ENCODE measurements around the gene PCDHA7. TPM values are rescaled to one million over a fixed set of nuclear protein-coding genes. Genes with fewer than 3 reads are reported as not detected.
"Not testable (repeated sequence)": the region's sequence is repeated elsewhere in the genome, so short reads cannot be mapped to it uniquely, and the experiment has no call there.

Gene PCDHA7
- polyA plus RNA-seq (ENCODE audit: low read depth in 6 of 6): not detected

DNA sequence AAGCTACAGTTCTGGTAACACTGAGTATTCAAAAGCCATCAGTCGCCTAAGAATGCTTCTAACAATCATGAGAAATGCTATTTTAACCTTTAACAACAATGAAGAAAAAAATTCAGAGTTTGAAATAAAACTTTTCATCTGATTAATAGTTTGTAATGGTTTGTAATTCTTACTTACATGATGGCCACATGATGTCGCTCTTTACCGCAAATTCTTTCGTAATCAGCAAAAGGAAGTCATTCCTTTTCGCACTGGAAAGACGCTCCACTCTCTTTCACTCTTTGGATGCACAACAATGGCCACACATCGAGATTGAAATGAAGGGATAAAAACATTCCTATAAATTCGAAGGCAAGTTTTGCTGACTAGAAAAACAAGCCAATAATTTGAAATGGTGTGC is at the start of gene PCDHA7:
Gene PCDHA7, plus strand, starts transcription at position 277 of the 400 bp plus-strand sequence. Its CDS starts 115 bp downstream, at position 392.
- peaks cover 0 to 20% of the 10 kb centered on the region in 2 donors for H3K36me3 Mint-ChIP-seq
- H3K9me3 Mint-ChIP-seq: peaks cover 7 to 40% (median 26%) of the 10 kb centered on the region in 7 donors
- H3K4me3 Mint-ChIP-seq: peak within 1 kb of the TSS in 2 of 8 donors; percentile 5 to 6
- no peaks in the 10 kb centered on the region for H3K4me1 Mint-ChIP-seq
- no peak for ATAC-seq (ENCODE audit: low read depth in 2 of 2)
- no peak for DNase-seq
- peaks cover 17 to 25% (median 21%) of the 10 kb centered on the region in 3 donors for H3K27me3 Mint-ChIP-seq
- H3K27ac Mint-ChIP-seq: peak within 1 kb of the TSS in 1 of 6 donors; percentile 28

- H3K4me3 Mint-ChIP-seq: peak within 1 kb of the TSS in 1 of 8 donors; percentile 47
- peak within 1 kb of the TSS in 1 of 6 donors; percentile 5 for H3K27ac Mint-ChIP-seq
- peaks cover 10 to 37% of the 10 kb centered on the region in 2 donors for H3K36me3 Mint-ChIP-seq
- no peaks in the 10 kb centered on the region for H3K4me1 Mint-ChIP-seq
- peaks cover 10 to 37% (median 17%) of the 10 kb centered on the region in 3 donors for H3K27me3 Mint-ChIP-seq
- DNase-seq (no peak), ATAC-seq (ENCODE audit: low read depth in 2 of 2) (no peak)
- peaks cover 12 to 89% (median 62%) of the 10 kb centered on the region in 7 donors for H3K9me3 Mint-ChIP-seq
These were observed 48.0 kb upstream of the PCDHA7 start, which contains the start of gene PCDHA1 for GRCh38 chr5:140785905-140786686. PCDHA1 (plus strand) TSS chr5:140786140.

DNA sequence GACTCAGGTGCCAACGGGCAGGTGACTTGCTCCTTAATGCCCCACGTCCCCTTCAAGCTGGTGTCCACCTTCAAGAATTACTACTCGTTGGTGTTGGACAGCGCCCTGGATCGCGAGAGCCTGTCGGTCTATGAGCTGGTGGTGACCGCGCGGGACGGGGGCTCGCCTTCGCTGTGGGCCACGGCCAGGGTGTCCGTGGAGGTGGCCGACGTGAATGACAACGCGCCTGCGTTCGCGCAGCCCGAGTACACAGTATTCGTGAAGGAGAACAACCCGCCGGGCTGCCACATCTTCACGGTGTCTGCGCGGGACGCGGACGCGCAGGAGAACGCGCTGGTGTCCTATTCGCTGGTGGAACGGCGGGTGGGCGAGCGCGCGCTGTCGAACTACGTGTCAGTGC is 46.6 kb upstream of the PCDHA7 start:
- not testable (repeated sequence) for DNase-seq; ATAC-seq (ENCODE audit: low read depth in 2 of 2); H3K4me3 Mint-ChIP-seq; H3K4me1 Mint-ChIP-seq
- Mint-ChIP-seq H3K27ac (peak overlapping the region in 1 of 6 donors; percentile 47), H3K36me3 (peaks cover 5 to 31% of the 10 kb centered on the region in 2 donors), H3K27me3 (peaks cover 10 to 45% (median 24%) of the 10 kb centered on the region in 3 donors), H3K9me3 (peaks cover 6 to 91% (median 56%) of the 10 kb centered on the region in 7 donors)

DNA sequence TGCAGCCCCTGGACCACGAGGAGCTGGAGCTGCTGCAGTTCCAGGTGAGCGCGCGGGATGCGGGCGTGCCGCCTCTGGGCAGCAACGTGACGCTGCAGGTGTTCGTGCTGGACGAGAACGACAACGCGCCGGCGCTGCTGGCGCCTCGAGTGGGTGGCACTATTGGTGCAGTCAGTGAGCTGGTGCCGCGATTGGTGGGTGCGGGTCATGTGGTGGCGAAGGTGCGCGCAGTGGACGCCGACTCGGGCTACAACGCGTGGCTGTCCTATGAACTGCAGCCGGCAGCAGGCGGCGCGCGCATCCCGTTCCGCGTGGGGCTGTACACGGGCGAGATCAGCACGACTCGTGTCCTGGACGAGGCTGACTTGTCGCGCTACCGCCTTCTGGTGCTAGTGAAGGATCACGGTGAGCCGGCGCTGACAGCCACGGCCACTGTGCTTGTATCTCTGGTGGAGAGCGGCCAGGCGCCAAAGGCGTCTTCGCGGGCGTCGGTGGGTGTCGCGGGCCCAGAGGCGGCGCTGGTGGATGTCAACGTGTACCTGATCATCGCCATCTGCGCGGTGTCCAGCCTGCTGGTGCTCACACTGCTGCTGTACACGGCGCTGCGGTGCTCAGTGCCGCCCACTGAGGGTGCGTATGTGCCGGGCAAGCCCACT is 46.1 kb upstream of the PCDHA7 start:
- not testable (repeated sequence) for H3K27ac Mint-ChIP-seq; H3K4me3 Mint-ChIP-seq; ATAC-seq (ENCODE audit: low read depth in 2 of 2); DNase-seq; H3K4me1 Mint-ChIP-seq
- Mint-ChIP-seq H3K36me3 (peaks cover 9 to 31% of the 10 kb centered on the region in 2 donors), H3K27me3 (peaks cover 14 to 45% (median 29%) of the 10 kb centered on the region in 3 donors), H3K9me3 (peaks cover 8 to 91% (median 55%) of the 10 kb centered on the region in 7 donors)

DNA sequence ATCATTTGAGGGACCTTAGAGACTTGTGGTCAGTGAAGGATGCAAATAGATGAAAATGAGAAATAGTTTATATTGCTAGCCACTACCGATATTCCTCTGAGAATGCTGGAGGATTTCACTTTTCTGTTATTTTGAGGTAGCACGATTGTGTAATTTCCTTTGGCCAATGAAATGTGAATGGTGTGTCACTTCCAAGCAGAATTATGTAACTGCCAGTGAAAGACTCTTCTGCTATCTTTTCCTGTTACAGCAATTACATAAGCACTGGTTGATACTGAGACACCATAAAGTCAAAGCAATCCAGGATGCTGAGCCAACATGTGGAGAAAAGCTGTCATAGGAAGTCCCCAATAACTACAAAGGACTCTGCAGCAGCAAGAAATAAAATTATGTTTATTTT is 43.0 kb upstream of the PCDHA7 start:
- H3K27ac Mint-ChIP-seq: no peak overlapping the region
- no peak overlapping the region for H3K4me3 Mint-ChIP-seq
- DNase-seq (no peak), ATAC-seq (ENCODE audit: low read depth in 2 of 2) (no peak)
- H3K27me3 Mint-ChIP-seq: peaks cover 16 to 52% (median 20%) of the 10 kb centered on the region in 3 donors
- H3K36me3 Mint-ChIP-seq: peaks cover 11 to 16% of the 10 kb centered on the region in 2 donors
- no peaks in the 10 kb centered on the region for H3K4me1 Mint-ChIP-seq
- peaks cover 4 to 90% (median 53%) of the 10 kb centered on the region in 7 donors for H3K9me3 Mint-ChIP-seq

GRCh38 chr5:140794595-140795258 is 39.3 kb upstream of the PCDHA7 start, which contains the start of gene PCDHA2:
PCDHA2 (plus strand) TSS chr5:140794852.
- Mint-ChIP-seq H3K4me1 (no peaks in the 10 kb centered on the region), H3K27ac (peak within 1 kb of the TSS in 2 of 6 donors; percentile 38 to 68), H3K4me3 (no peak within 1 kb of the TSS), H3K27me3 (peaks cover 12 to 42% (median 17%) of the 10 kb centered on the region in 3 donors), H3K9me3 (peaks cover 3 to 70% (median 39%) of the 10 kb centered on the region in 7 donors), H3K36me3 (peaks cover 8 to 15% of the 10 kb centered on the region in 2 donors)
- ATAC-seq (ENCODE audit: low read depth in 2 of 2) (no peak), DNase-seq (no peak)

DNA sequence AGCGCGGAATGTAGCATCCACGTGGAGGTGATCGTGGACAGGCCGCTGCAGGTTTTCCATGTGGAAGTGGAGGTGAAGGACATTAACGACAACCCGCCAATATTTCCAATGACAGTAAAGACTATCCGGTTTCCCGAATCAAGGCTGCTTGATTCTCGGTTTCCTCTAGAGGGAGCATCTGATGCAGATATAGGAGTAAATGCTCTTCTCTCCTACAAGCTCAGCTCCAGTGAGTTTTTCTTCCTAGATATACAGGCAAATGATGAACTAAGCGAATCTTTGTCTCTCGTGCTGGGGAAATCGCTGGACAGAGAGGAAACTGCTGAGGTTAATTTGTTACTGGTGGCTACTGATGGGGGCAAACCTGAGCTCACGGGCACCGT is 38.8 kb upstream of the PCDHA7 start:
- H3K27me3 Mint-ChIP-seq: peaks cover 14 to 44% (median 21%) of the 10 kb centered on the region in 3 donors
- H3K27ac Mint-ChIP-seq: peak overlapping the region in 2 of 6 donors; percentile 38 to 68
- DNase-seq: no peak
- H3K36me3 Mint-ChIP-seq: peaks cover 6 to 13% of the 10 kb centered on the region in 2 donors
- peaks cover 3 to 72% (median 38%) of the 10 kb centered on the region in 7 donors for H3K9me3 Mint-ChIP-seq
- no peaks in the 10 kb centered on the region for H3K4me1 Mint-ChIP-seq
- H3K4me3 Mint-ChIP-seq: no peak overlapping the region
- ATAC-seq (ENCODE audit: low read depth in 2 of 2): no peak

DNA sequence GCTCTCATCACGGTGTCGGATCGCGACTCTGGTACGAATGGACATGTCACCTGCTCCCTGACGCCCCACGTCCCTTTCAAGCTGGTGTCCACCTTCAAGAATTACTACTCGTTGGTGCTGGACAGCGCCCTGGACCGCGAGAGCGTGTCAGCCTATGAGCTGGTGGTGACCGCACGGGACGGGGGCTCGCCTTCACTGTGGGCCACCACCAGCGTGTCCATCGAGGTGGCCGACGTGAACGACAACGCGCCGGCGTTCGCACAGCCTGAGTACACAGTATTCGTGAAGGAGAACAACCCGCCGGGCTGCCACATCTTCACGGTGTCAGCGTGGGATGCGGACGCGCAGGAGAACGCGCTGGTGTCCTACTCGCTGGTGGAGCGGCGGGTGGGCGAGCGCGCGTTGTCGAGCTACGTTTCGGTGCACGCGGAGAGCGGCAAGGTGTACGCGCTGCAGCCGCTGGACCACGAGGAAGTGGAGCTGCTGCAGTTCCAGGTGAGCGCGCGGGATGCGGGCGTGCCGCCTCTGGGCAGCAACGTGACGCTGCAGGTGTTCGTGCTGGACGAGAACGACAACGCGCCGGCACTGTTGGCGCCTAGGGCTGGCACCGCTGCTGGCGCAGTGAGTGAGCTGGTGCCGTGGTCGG is 37.9 kb upstream of the PCDHA7 start:
- not testable (repeated sequence) for H3K4me3 Mint-ChIP-seq; H3K4me1 Mint-ChIP-seq; DNase-seq; H3K27ac Mint-ChIP-seq; ATAC-seq (ENCODE audit: low read depth in 2 of 2)
- Mint-ChIP-seq H3K36me3 (peaks cover 2 to 13% of the 10 kb centered on the region in 2 donors), H3K9me3 (peaks cover 3 to 74% (median 45%) of the 10 kb centered on the region in 7 donors), H3K27me3 (peaks cover 14 to 44% (median 21%) of the 10 kb centered on the region in 3 donors)

DNA sequence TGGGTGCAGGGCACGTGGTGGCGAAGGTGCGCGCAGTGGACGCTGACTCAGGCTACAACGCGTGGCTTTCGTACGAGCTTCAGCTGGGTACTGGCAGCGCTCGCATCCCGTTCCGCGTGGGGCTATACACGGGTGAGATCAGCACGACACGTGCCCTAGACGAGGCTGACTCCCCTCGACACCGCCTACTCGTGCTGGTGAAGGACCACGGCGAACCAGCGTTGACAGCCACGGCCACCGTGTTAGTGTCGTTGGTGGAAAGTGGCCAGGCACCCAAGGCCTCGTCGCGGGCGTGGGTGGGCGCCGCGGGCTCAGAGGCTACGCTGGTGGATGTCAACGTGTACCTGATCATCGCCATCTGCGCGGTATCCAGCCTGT is 37.4 kb upstream of the PCDHA7 start:
- ATAC-seq (ENCODE audit: low read depth in 2 of 2): no peak
- Mint-ChIP-seq H3K4me3 (no peak overlapping the region), H3K36me3 (peaks cover 0 to 13% of the 10 kb centered on the region in 2 donors), H3K27me3 (peaks cover 14 to 44% (median 21%) of the 10 kb centered on the region in 3 donors), H3K4me1 (no peaks in the 10 kb centered on the region), H3K9me3 (peaks cover 3 to 68% (median 45%) of the 10 kb centered on the region in 7 donors), H3K27ac (no peak overlapping the region)
- DNase-seq: no peak

DNA sequence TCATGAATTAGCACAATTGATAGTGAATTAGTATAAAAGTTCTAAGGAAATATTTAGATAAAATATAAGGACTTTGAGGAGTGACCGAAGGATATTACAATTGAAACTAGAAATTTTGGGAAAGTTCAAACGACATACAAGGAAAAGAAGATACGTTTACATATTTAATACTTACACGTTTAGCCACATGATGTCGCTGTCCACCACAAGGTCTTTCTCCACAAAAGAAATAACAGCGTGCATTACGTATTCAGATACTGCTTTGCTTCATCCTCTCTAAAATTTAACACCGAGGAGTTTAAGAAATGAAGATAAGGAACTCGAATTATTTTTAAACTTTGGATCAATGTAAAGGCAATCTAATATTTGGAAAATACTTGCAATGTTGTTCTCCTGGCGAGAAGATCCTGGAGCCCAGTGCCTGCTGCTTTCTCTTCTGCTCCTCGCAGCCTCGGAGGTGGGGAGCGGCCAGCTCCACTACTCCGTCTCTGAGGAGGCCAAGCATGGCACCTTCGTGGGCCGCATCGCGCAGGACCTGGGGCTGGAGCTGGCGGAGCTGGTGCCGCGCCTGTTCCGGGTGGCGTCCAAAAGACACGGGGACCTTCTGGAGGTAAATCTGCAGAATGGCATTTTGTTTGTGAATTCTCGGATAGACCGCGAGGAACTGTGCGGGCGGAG is 33.1 kb upstream of the PCDHA7 start, which contains the start of gene PCDHA3:
Gene PCDHA3, plus strand, starts transcription at position 242 of the 678 bp plus-strand sequence.
- Mint-ChIP-seq H3K36me3 (peaks cover 8 to 16% of the 10 kb centered on the region in 2 donors), H3K27me3 (peaks cover 13 to 34% (median 21%) of the 10 kb centered on the region in 3 donors), H3K4me3 (no peak within 1 kb of the TSS), H3K9me3 (peaks cover 8 to 61% (median 50%) of the 10 kb centered on the region in 7 donors), H3K27ac (peak within 1 kb of the TSS in 2 of 6 donors; percentile 11 to 42), H3K4me1 (no peaks in the 10 kb centered on the region)
- no peak for DNase-seq
- no peak for ATAC-seq (ENCODE audit: low read depth in 2 of 2)

- H3K4me1 Mint-ChIP-seq: no peaks in the 10 kb centered on the region
- no peak for ATAC-seq (ENCODE audit: low read depth in 2 of 2)
- H3K27me3 Mint-ChIP-seq: peaks cover 13 to 40% (median 26%) of the 10 kb centered on the region in 3 donors
- no peak overlapping the region for H3K4me3 Mint-ChIP-seq
- H3K27ac Mint-ChIP-seq: peak overlapping the region in 1 of 6 donors; percentile 42
- peaks cover 8 to 16% of the 10 kb centered on the region in 2 donors for H3K36me3 Mint-ChIP-seq
- H3K9me3 Mint-ChIP-seq: peaks cover 9 to 63% (median 51%) of the 10 kb centered on the region in 7 donors
- DNase-seq: no peak
These were observed 32.6 kb upstream of the PCDHA7 start for GRCh38 chr5:140801494-140801841.

DNA sequence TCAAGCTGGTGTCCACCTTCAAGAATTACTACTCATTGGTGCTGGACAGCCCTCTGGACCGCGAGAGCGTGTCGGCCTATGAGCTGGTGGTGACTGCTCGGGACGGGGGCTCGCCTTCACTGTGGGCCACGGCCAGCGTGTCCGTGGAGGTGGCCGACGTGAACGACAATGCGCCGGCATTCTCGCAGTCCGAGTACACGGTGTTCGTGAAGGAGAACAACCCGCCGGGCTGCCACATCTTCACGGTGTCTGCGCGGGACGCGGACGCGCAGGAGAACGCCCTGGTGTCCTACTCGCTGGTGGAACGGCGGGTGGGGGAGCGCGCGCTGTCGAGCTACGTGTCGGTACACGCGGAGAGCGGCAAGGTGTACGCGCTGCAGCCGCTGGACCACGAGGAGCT is 31.7 kb upstream of the PCDHA7 start:
- peaks cover 9 to 66% (median 51%) of the 10 kb centered on the region in 7 donors for H3K9me3 Mint-ChIP-seq

More for the DNA sequence above, 31.7 kb upstream of the PCDHA7 start:
- H3K4me3 Mint-ChIP-seq; ATAC-seq (ENCODE audit: low read depth in 2 of 2); H3K4me1 Mint-ChIP-seq; DNase-seq: not testable (repeated sequence)
- peaks cover 13 to 47% (median 29%) of the 10 kb centered on the region in 3 donors for H3K27me3 Mint-ChIP-seq
- H3K27ac Mint-ChIP-seq: peak overlapping the region in 2 of 6 donors; percentile 11 to 52
- peaks cover 8 to 14% of the 10 kb centered on the region in 2 donors for H3K36me3 Mint-ChIP-seq

Data from naive B cell (primary cell).